GM12873 (cell line): ENCODE results near the gene GPD1L.

Source experiments
- TF ChIP-seq, protein P1 (sequence below): IDR thresholded peaks from 2 replicates; pipeline ENCODE4 v1.5.1; 2012; ENCODE audit warnings: low read depth, mild to moderate bottlenecking, moderate library complexity, low read length, control low read depth; ENCODE audit not compliant: insufficient read depth; ENCODE audit errors: missing control alignments

The GPD1L gene

DNA sequence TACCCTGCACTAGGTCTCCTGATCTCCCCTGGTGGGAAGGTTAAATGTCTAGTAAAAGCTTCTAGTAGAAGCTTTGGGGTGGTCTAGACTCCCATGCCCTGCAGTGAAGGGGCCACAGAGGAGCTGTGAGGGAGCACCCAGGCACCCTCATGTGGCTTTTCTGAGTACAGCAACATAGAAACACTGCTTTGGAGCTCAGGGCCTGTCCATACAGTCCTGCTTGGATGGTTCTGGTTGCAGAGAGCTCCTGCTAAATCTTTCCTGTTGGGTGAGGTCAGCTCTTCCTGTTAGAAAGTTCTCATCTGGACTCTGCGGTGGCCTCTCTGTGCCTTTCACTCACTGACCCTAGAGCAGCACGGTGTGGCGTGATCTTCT, 47.8 kb downstream of the GPD1L start:
- TF ChIP-seq, protein P1, sequence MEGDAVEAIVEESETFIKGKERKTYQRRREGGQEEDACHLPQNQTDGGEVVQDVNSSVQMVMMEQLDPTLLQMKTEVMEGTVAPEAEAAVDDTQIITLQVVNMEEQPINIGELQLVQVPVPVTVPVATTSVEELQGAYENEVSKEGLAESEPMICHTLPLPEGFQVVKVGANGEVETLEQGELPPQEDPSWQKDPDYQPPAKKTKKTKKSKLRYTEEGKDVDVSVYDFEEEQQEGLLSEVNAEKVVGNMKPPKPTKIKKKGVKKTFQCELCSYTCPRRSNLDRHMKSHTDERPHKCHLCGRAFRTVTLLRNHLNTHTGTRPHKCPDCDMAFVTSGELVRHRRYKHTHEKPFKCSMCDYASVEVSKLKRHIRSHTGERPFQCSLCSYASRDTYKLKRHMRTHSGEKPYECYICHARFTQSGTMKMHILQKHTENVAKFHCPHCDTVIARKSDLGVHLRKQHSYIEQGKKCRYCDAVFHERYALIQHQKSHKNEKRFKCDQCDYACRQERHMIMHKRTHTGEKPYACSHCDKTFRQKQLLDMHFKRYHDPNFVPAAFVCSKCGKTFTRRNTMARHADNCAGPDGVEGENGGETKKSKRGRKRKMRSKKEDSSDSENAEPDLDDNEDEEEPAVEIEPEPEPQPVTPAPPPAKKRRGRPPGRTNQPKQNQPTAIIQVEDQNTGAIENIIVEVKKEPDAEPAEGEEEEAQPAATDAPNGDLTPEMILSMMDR, result peak; percentile 46

DNA sequence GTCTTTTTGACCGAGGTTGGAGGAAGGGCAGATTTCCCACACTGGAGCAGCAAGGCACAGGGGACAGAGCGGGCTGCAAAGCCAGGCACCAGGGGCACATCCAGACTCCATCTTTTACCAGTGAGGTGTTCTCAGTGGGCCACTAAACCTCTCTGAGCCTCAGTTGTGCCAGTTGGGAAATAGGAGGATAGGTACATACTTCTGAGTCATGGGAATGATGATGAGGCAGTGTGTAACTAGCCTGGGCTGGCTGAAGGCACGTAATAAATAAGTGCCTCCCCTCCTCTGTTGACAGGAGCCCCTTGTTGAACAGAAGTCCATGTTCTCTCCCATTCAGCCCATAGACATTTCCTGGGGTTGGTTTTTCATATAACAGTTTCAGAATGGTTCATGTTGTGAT, 48.7 kb downstream of the GPD1L start:
- TF ChIP-seq, protein P1, result no peak

- TF ChIP-seq, protein P1, result no peak
Observed at GRCh38 chr3:32157600-32158264, 51.3 kb downstream of the GPD1L start.

DNA sequence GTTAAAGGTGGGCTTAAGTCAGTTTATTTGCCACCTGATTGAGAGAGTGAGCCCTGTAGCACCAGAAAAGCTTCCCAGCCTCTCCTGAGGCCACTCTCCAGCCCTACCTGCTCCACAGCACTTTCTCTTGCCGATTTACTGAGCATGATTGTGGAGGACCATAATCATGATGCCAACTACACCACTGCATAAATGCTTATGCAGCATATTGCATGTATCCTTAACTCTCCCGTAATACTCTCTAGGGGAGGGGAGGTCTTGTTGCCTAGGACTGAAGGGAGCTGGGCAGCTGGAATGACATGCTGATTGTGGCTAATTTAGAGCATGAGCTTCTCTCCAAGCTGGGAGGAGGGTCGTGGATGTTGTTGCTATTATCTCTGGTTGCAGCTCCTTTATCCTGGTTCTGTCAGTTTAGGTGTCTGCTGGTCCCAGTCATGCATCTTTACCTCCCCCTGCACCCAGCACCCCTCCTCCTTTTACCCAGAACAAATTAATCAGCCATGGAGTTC, 54.3 kb downstream of the GPD1L start:
- TF ChIP-seq, protein P1, result no peak

GRCh38 chr3:32165442-32165841, 59.0 kb downstream of the GPD1L start:
- TF ChIP-seq, protein P1, result no peak

- TF ChIP-seq, protein P1, result no peak
Observed at GRCh38 chr3:32166654-32167053, 60.2 kb downstream of the GPD1L start.

GRCh38 chr3:32172420-32172819, 66.0 kb downstream of the GPD1L start:
- TF ChIP-seq, protein P1, result no peak
